HepG2 (cell line): ENCODE data around the gene SOX13. TPM values are rescaled to one million over a fixed set of nuclear protein-coding genes. Genes with fewer than 3 reads are reported as not detected.

Experiments used
- CCDC6 ChIP-seq: sonication (generic); formaldehyde crosslinking; IDR thresholded peaks from 2 replicates; pipeline ENCODE4 v1.8.1; 2022; ENCODE audit warnings: mild to moderate bottlenecking, missing genetic modification reagents, moderate library complexity
- FOXC1 ChIP-seq: sonication (generic); formaldehyde crosslinking; IDR thresholded peaks from 2 replicates; pipeline ENCODE4 v1.8.0; 2022; ENCODE audit warnings: mild to moderate bottlenecking, missing genetic modification reagents, borderline replicate concordance
- HMG20B ChIP-seq: conservative IDR thresholded peaks from 2 replicates; pipeline ENCODE4 v1.6.1; 2016; ENCODE audit warnings: missing genetic modification reagents, missing compliant biosample characterization
- ISX ChIP-seq: sonication (generic); formaldehyde crosslinking; conservative IDR thresholded peaks from 2 replicates; pipeline ENCODE4 v1.5.0; 2020; ENCODE audit warnings: missing genetic modification reagents
- RELA ChIP-seq: sonication (generic); formaldehyde crosslinking; IDR thresholded peaks from 2 replicates; pipeline ENCODE4 v1.4.0; 2020; ENCODE audit warnings: missing genetic modification reagents
- SMARCE1 ChIP-seq: fragments of 450-650 bp; IDR thresholded peaks from 2 replicates; pipeline ENCODE4 v1.6.1; 2017; ENCODE audit warnings: borderline replicate concordance
- STAT5B ChIP-seq: sonication (generic); formaldehyde crosslinking; IDR thresholded peaks from 2 replicates; pipeline ENCODE4 v1.4.0; 2020; ENCODE audit warnings: missing genetic modification reagents
- ZBTB21 ChIP-seq: sonication (generic); formaldehyde crosslinking; IDR thresholded peaks from 2 replicates; pipeline ENCODE4 v1.4.0; 2020; ENCODE audit warnings: missing genetic modification reagents
- ZKSCAN8 ChIP-seq: IDR thresholded peaks from 2 replicates; pipeline ENCODE4 v1.6.1; 2016; ENCODE audit warnings: borderline replicate concordance, missing genetic modification reagents, missing compliant biosample characterization
- polyA plus RNA-seq, 8 experiments: library from polyadenylated mRNA; depleted of rRNA in 3 of 8; stranded (reverse) in 7 of 8; unstranded in 1 of 8; fragments of >200 nt; fragmentation: Illumina TruSeq in 4 of 8; extraction: Trizol in 4 of 8; gene quantifications; 2 replicates each; pipeline versions ENCODE4 v1.2.1 to v1.2.3, GENCODE V29; 2011 to 2016; ENCODE audit warnings: low read depth in 4 of 8, missing spikeins in 1 of 8, mixed read lengths in 1 of 8; ENCODE audit not compliant: insufficient read depth in 1 of 8
- total RNA-seq, 5 experiments: library from RNA; depleted of rRNA; stranded (reverse); fragments of >200 nt; fragmentation: Illumina TruSeq; extraction: Trizol; gene quantifications; 2 replicates each; pipeline ENCODE4 v1.2.3, GENCODE V29; 2016; ENCODE audit warnings: low read depth in 1 of 5
- TF ChIP-seq, protein P1 (sequence below): sonication (generic); formaldehyde crosslinking; IDR thresholded peaks from 2 replicates; pipeline ENCODE4 v1.4.0; 2020; ENCODE audit warnings: mild to moderate bottlenecking, low read depth, missing genetic modification reagents
- TF ChIP-seq, protein P2 (sequence below): sonication (generic); formaldehyde crosslinking; IDR thresholded peaks from 2 replicates; pipeline ENCODE4 v1.8.0; 2022; ENCODE audit warnings: mild to moderate bottlenecking, missing genetic modification reagents
- TF ChIP-seq, protein P3 (sequence below): sonication (generic); formaldehyde crosslinking; IDR thresholded peaks from 2 replicates; pipeline ENCODE4 v1.5.1; 2020; ENCODE audit warnings: mild to moderate bottlenecking, missing genetic modification reagents
- TF ChIP-seq, protein P4 (sequence below): sonication (generic); formaldehyde crosslinking; IDR thresholded peaks from 2 replicates; pipeline ENCODE4 v1.4.0; 2020; ENCODE audit warnings: missing genetic modification reagents, borderline replicate concordance
- TF ChIP-seq, protein P5 (sequence below): sonication (generic); formaldehyde crosslinking; IDR thresholded peaks from 2 replicates; pipeline ENCODE4 v1.4.0; 2020; ENCODE audit warnings: missing genetic modification reagents; ENCODE audit errors: not compliant biosample characterization

SOX13 gene
- total and polyA plus RNA-seq, 2 of the 13 experiments (the other 11 are each of a cell fraction or from before 2014, with no cell fraction given), result 13.3 to 15.8 TPM

DNA sequence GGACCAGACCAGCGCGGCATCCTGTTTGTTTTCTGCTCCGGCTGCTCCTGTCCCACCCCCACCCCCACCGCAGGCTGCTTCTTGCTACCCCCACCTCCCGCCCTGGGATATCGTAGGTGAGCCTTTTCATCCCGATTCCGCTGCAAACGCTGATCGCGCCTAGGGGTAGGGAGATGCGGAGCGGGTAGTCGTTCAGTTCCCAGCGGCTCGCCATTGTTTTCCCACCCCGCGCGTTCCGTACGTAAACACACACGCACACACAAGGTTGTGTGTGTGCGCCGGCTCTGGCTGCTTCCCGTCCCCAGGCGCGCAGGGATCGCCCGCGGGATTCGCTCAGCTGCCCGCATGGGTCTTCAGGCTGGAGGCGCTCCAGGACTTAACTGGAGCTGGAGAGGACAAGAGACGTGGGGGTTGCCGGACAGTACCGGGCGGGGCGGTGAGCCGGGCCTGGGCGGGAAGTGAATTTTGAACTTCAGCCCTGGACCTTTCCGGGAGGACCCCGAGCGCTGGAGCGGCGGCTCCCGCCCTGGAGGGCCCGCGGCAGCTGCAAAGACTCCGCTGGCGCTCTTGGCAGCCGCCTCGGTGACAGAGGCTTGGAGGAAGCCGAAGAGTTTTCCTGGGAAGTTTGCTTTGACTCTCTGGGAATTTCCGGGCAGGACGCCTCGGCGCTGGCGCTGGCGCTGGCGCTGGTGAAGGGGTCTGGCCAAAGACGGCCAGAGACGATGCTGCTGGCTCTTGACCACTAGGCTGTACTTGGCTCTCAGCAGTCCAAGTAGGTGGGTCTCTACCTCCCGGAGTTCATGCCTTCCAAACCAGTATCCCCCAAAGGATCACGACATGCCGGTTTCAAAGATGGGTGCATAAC lies 1.6 kb downstream of the SOX13 start (continued):
- TF ChIP-seq, protein P1, sequence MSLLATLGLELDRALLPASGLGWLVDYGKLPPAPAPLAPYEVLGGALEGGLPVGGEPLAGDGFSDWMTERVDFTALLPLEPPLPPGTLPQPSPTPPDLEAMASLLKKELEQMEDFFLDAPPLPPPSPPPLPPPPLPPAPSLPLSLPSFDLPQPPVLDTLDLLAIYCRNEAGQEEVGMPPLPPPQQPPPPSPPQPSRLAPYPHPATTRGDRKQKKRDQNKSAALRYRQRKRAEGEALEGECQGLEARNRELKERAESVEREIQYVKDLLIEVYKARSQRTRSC (CRISPR knock-in tag), result no peak
- TF ChIP-seq ISX (CRISPR knock-in tag) (0 out of 2 replicates have a peak, but pooled peaks have one; percentile 61), RELA (no peak), ZBTB21 (CRISPR knock-in tag) (no peak), CCDC6 (CRISPR knock-in tag) (no peak; the same call in 1 of the 2 replicates), FOXC1 (CRISPR knock-in tag) (no peak; the same call in 1 of the 2 replicates), HMG20B (CRISPR knock-in tag) (no peak), STAT5B (CRISPR knock-in tag) (no peak), ZKSCAN8 (CRISPR knock-in tag) (no peak), SMARCE1 (no peak)
- TF ChIP-seq, protein P2, sequence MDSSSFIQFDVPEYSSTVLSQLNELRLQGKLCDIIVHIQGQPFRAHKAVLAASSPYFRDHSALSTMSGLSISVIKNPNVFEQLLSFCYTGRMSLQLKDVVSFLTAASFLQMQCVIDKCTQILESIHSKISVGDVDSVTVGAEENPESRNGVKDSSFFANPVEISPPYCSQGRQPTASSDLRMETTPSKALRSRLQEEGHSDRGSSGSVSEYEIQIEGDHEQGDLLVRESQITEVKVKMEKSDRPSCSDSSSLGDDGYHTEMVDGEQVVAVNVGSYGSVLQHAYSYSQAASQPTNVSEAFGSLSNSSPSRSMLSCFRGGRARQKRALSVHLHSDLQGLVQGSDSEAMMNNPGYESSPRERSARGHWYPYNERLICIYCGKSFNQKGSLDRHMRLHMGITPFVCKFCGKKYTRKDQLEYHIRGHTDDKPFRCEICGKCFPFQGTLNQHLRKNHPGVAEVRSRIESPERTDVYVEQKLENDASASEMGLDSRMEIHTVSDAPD (CRISPR knock-in tag), result no peak
- TF ChIP-seq, protein P3, sequence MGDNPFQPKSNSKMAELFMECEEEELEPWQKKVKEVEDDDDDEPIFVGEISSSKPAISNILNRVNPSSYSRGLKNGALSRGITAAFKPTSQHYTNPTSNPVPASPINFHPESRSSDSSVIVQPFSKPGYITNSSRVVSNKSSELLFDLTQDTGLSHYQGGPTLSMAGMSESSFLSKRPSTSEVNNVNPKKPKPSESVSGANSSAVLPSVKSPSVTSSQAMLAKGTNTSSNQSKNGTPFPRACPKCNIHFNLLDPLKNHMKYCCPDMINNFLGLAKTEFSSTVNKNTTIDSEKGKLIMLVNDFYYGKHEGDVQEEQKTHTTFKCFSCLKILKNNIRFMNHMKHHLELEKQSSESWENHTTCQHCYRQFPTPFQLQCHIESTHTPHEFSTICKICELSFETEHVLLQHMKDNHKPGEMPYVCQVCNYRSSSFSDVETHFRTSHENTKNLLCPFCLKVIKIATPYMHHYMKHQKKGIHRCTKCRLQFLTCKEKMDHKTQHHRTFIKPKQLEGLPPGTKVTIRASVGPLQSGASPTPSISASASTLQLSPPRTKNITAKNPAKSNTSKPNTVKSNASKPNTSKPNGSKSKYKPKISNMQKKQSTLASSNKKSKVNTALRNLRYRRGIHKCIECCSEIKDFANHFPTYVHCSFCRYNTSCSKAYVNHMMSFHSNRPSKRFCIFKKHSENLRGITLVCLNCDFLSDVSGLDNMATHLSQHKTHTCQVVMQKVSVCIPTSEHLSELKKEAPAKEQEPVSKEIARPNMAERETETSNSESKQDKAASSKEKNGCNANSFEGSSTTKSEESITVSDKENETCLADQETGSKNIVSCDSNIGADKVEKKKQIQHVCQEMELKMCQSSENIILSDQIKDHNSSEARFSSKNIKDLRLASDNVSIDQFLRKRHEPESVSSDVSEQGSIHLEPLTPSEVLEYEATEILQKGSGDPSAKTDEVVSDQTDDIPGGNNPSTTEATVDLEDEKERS, result 0 out of 2 replicates have a peak, but pooled peaks have one; percentile 63
- TF ChIP-seq, protein P4, sequence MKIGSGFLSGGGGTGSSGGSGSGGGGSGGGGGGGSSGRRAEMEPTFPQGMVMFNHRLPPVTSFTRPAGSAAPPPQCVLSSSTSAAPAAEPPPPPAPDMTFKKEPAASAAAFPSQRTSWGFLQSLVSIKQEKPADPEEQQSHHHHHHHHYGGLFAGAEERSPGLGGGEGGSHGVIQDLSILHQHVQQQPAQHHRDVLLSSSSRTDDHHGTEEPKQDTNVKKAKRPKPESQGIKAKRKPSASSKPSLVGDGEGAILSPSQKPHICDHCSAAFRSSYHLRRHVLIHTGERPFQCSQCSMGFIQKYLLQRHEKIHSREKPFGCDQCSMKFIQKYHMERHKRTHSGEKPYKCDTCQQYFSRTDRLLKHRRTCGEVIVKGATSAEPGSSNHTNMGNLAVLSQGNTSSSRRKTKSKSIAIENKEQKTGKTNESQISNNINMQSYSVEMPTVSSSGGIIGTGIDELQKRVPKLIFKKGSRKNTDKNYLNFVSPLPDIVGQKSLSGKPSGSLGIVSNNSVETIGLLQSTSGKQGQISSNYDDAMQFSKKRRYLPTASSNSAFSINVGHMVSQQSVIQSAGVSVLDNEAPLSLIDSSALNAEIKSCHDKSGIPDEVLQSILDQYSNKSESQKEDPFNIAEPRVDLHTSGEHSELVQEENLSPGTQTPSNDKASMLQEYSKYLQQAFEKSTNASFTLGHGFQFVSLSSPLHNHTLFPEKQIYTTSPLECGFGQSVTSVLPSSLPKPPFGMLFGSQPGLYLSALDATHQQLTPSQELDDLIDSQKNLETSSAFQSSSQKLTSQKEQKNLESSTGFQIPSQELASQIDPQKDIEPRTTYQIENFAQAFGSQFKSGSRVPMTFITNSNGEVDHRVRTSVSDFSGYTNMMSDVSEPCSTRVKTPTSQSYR, result peak; percentile 82
- TF ChIP-seq, protein P5, sequence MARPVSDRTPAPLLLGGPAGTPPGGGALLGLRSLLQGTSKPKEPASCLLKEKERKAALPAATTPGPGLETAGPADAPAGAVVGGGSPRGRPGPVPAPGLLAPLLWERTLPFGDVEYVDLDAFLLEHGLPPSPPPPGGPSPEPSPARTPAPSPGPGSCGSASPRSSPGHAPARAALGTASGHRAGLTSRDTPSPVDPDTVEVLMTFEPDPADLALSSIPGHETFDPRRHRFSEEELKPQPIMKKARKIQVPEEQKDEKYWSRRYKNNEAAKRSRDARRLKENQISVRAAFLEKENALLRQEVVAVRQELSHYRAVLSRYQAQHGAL (CRISPR knock-in tag), result no peak
